ENCODE results near the gene NDRG2.

The NDRG2 gene

GRCh38 chr14:20976291-20976690, 48.6 kb downstream of the NDRG2 start:
- no peak for TF ChIP-seq CTCF (IDR thresholded peaks at IDR 0.05; ENCODE audit: low read depth, low read length)
- H3K4me3 ChIP-seq (ENCODE audit: low read depth, low read length), result no peak overlapping the region

GRCh38 chr14:20973501-20973900, 51.4 kb downstream of the NDRG2 start:
- H3K4me3 ChIP-seq (ENCODE audit: low read depth, low read length), result no peak overlapping the region
- TF ChIP-seq CTCF (IDR thresholded peaks at IDR 0.05; ENCODE audit: low read depth, low read length), result no peak

- no peak for TF ChIP-seq CTCF (IDR thresholded peaks at IDR 0.05; ENCODE audit: low read depth, low read length)
- peak overlapping the region; percentile 70 for H3K4me3 ChIP-seq (ENCODE audit: low read depth, low read length)
Measured at GRCh38 chr14:20971705-20972021, 53.2 kb downstream of the NDRG2 start.

GRCh38 chr14:20970983-20971704, 53.7 kb downstream of the NDRG2 start:
- TF ChIP-seq CTCF (IDR thresholded peaks at IDR 0.05; ENCODE audit: low read depth, low read length), result peak; percentile 100
- H3K4me3 ChIP-seq (ENCODE audit: low read depth, low read length), result peak overlapping the region; percentile 70

- H3K4me3 ChIP-seq (ENCODE audit: low read depth, low read length), result peak overlapping the region; percentile 70
- no peak for TF ChIP-seq CTCF (IDR thresholded peaks at IDR 0.05; ENCODE audit: low read depth, low read length)
Measured at GRCh38 chr14:20970647-20970982, 54.2 kb downstream of the NDRG2 start.

- no peak for TF ChIP-seq CTCF (IDR thresholded peaks at IDR 0.05; ENCODE audit: low read depth, low read length)
- H3K4me3 ChIP-seq (ENCODE audit: low read depth, low read length), result no peak overlapping the region
Measured at GRCh38 chr14:20969336-20969735, 55.5 kb downstream of the NDRG2 start.
